Bronchial epithelial cell (primary cell): ENCODE results near the gene SH3TC2. TPM values are rescaled to one million over a fixed set of nuclear protein-coding genes. Genes with fewer than 3 reads are reported as not detected.

Experiments used
- DNase-seq: peaks from one replicate; pipeline ENCODE4 v3.0.0-alpha.2; 2010; ENCODE audit warnings: low read depth
- FAIRE-seq: peaks from 2 replicates; lab custom pipeline; 2011; peaks lifted over from hg19 to GRCh38; lab: Jason Lieb, UNC
- H3K27me3 ChIP-seq: 2 replicates; pipeline ENCODE4 v1.5.1; 2011; ENCODE audit warnings: low read length; ENCODE audit not compliant: control insufficient read depth, insufficient read depth
- H3K36me3 ChIP-seq: 2 replicates; pipeline ENCODE4 v1.5.1; 2011; ENCODE audit warnings: low read length; ENCODE audit not compliant: control insufficient read depth, insufficient read depth
- H3K4me3 ChIP-seq: 2 replicates; pipeline ENCODE4 v1.5.1; 2011; ENCODE audit warnings: mild to moderate bottlenecking, low read depth, low read length, control low read depth
- total RNA-seq: library from RNA; depleted of rRNA; stranded (reverse); fragments of >200 nt; gene quantifications from 2 replicates; pipeline ENCODE4 v1.2.1, GENCODE V29; 2014
- TF ChIP-seq, protein P1 (sequence below): IDR thresholded peaks from 2 replicates; pipeline ENCODE4 v1.5.1; 2011; ENCODE audit warnings: mild to moderate bottlenecking, moderate library complexity, low read length, control low read depth, inconsistent platforms; ENCODE audit not compliant: insufficient read depth, severe bottlenecking

Gene SH3TC2
- total RNA-seq, 1 donor from 2014 or later: 4.7 TPM

GRCh38 chr5:148992265-148992664, 70.6 kb downstream of the SH3TC2 start:
- no peak for FAIRE-seq
- Histone ChIP-seq H3K4me3 (no peak overlapping the region), H3K36me3 (no peaks in the 10 kb centered on the region), H3K27me3 (no peaks in the 10 kb centered on the region)
- peak; percentile 96 for DNase-seq
- TF ChIP-seq, protein P1, sequence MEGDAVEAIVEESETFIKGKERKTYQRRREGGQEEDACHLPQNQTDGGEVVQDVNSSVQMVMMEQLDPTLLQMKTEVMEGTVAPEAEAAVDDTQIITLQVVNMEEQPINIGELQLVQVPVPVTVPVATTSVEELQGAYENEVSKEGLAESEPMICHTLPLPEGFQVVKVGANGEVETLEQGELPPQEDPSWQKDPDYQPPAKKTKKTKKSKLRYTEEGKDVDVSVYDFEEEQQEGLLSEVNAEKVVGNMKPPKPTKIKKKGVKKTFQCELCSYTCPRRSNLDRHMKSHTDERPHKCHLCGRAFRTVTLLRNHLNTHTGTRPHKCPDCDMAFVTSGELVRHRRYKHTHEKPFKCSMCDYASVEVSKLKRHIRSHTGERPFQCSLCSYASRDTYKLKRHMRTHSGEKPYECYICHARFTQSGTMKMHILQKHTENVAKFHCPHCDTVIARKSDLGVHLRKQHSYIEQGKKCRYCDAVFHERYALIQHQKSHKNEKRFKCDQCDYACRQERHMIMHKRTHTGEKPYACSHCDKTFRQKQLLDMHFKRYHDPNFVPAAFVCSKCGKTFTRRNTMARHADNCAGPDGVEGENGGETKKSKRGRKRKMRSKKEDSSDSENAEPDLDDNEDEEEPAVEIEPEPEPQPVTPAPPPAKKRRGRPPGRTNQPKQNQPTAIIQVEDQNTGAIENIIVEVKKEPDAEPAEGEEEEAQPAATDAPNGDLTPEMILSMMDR: no peak

GRCh38 chr5:148991566-148991965, 71.3 kb downstream of the SH3TC2 start:
- Histone ChIP-seq H3K27me3 (no peaks in the 10 kb centered on the region), H3K36me3 (no peaks in the 10 kb centered on the region), H3K4me3 (no peak overlapping the region)
- TF ChIP-seq, protein P1: no peak
- DNase-seq (peak; percentile 98), FAIRE-seq (peak; percentile 32)

GRCh38 chr5:148990817-148991216, 72.0 kb downstream of the SH3TC2 start:
- no peak for DNase-seq
- no peak for FAIRE-seq
- Histone ChIP-seq H3K4me3 (no peak overlapping the region), H3K36me3 (no peaks in the 10 kb centered on the region), H3K27me3 (no peaks in the 10 kb centered on the region)
- TF ChIP-seq, protein P1: no peak

DNA sequence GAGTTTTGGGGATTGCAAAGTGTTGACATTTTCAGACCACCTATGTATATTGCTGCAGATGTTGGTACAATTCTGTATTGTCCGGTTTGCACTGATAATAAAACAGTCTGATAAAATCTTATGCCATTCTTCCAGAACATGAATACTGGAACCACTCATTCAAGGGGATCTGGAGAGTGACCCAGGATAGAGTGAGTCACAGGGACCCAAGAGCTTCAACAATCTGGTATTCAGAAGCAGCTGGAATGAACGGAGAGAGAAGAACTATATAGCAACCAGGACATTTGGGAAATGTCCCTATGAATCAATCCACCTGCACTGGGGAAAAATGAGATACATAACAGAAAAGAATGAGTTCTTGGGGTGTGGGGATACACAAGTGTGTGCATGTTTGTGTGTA, 73.3 kb downstream of the SH3TC2 start:
- no peak overlapping the region for H3K4me3 ChIP-seq
- DNase-seq (peak; percentile 56), FAIRE-seq (no peak)
- H3K36me3 ChIP-seq: no peaks in the 10 kb centered on the region
- H3K27me3 ChIP-seq: no peaks in the 10 kb centered on the region
- TF ChIP-seq, protein P1: no peak

GRCh38 chr5:148988328-148988727, 74.5 kb downstream of the SH3TC2 start:
- DNase-seq: no peak
- Histone ChIP-seq H3K36me3 (no peaks in the 10 kb centered on the region), H3K27me3 (no peaks in the 10 kb centered on the region), H3K4me3 (no peak overlapping the region)
- no peak for FAIRE-seq
- TF ChIP-seq, protein P1: no peak

DNA sequence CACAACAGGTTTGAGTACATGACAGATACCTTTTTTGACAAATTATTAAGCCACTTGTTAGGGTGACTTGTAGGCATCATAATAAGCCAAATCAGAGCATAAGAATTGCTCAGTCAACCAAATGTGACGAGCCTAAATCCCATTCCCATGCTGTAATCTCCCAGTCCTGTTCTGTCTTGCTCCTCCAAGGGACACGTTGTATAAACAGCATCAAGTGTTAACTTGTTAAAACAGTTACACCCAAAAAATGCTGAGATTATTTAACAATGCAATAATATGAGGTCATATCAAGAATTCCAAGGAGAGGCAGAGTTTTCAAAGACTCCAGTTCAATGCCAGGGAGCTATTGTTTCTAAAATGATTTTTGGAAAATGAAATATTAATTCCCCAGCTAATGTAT, 76.2 kb downstream of the SH3TC2 start:
- DNase-seq (peak; percentile 100), FAIRE-seq (peak; percentile 73)
- H3K36me3 ChIP-seq: no peaks in the 10 kb centered on the region
- no peak overlapping the region for H3K4me3 ChIP-seq
- TF ChIP-seq, protein P1: no peak
- no peaks in the 10 kb centered on the region for H3K27me3 ChIP-seq
